HepG2 (cell line): ENCODE measurements around the gene C16orf89. TPM values are rescaled to one million over a fixed set of nuclear protein-coding genes. Genes with fewer than 3 reads are reported as not detected.

Experiments
- ADNP ChIP-seq: sonication (generic); formaldehyde crosslinking; IDR thresholded peaks from 2 replicates; pipeline ENCODE4 v1.4.0; 2020; ENCODE audit warnings: missing genetic modification reagents
- HES4 ChIP-seq: sonication (generic); formaldehyde crosslinking; IDR thresholded peaks from 2 replicates; pipeline ENCODE4 v1.9.0; 2021; ENCODE audit warnings: mild to moderate bottlenecking, missing genetic modification reagents, borderline replicate concordance
- HMG20B ChIP-seq: conservative IDR thresholded peaks from 2 replicates; pipeline ENCODE4 v1.6.1; 2016; ENCODE audit warnings: missing genetic modification reagents, missing compliant biosample characterization
- HNF1A ChIP-seq, 2 experiments: sonication (generic) in 1 of 2; formaldehyde crosslinking in 1 of 2; IDR thresholded peaks; 2 replicates each; pipeline versions ENCODE4 v1.4.0 to v1.6.1; 2016 to 2020; ENCODE audit warnings: borderline replicate concordance in 1 of 2, low read depth in 1 of 2, mild to moderate bottlenecking in 1 of 2, missing genetic modification reagents in 1 of 2
- HOXA7 ChIP-seq: sonication (generic); formaldehyde crosslinking; IDR thresholded peaks from 2 replicates; pipeline ENCODE4 v1.8.1; 2022; ENCODE audit warnings: mild to moderate bottlenecking, missing genetic modification reagents, moderate library complexity
- KLF13 ChIP-seq: sonication (generic); formaldehyde crosslinking; IDR thresholded peaks from 2 replicates; pipeline ENCODE4 v1.4.0; 2020; ENCODE audit warnings: mild to moderate bottlenecking, missing genetic modification reagents
- KLF6 ChIP-seq: IDR thresholded peaks from 2 replicates; pipeline ENCODE4 v1.8.0; 2016; ENCODE audit warnings: missing biosample characterization, missing genetic modification reagents
- MTA3 ChIP-seq: sonication (generic); formaldehyde crosslinking; IDR thresholded peaks from 2 replicates; pipeline ENCODE4 v1.4.0; 2020; ENCODE audit warnings: missing genetic modification reagents
- ZC3H13 ChIP-seq: sonication (generic); formaldehyde crosslinking; IDR thresholded peaks from 2 replicates; pipeline ENCODE4 v1.8.1; 2023; ENCODE audit warnings: mild to moderate bottlenecking, missing genetic modification reagents, moderate library complexity
- ZNF331 ChIP-seq: sonication (generic); formaldehyde crosslinking; IDR thresholded peaks from 2 replicates; pipeline ENCODE4 v1.4.0; 2020; ENCODE audit warnings: missing genetic modification reagents
- ZNF501 ChIP-seq: sonication (generic); formaldehyde crosslinking; IDR thresholded peaks from 2 replicates; pipeline ENCODE4 v1.5.1; 2020; ENCODE audit warnings: mild to moderate bottlenecking, moderate library complexity, missing genetic modification reagents
- ZNF563 ChIP-seq: sonication (generic); formaldehyde crosslinking; IDR thresholded peaks from 2 replicates; pipeline ENCODE4 v1.8.0; 2022; ENCODE audit warnings: mild to moderate bottlenecking, moderate library complexity, missing genetic modification reagents
- ZNF644 ChIP-seq: IDR thresholded peaks from 2 replicates; pipeline ENCODE4 v1.6.1; 2016; ENCODE audit warnings: low read depth
- polyA plus RNA-seq, 8 experiments: library from polyadenylated mRNA; depleted of rRNA in 3 of 8; stranded (reverse) in 7 of 8; unstranded in 1 of 8; fragments of >200 nt; fragmentation: Illumina TruSeq in 4 of 8; extraction: Trizol in 4 of 8; gene quantifications; 2 replicates each; pipeline versions ENCODE4 v1.2.1 to v1.2.3, GENCODE V29; 2011 to 2016; ENCODE audit warnings: low read depth in 4 of 8, missing spikeins in 1 of 8, mixed read lengths in 1 of 8; ENCODE audit not compliant: insufficient read depth in 1 of 8
- total RNA-seq, 5 experiments: library from RNA; depleted of rRNA; stranded (reverse); fragments of >200 nt; fragmentation: Illumina TruSeq; extraction: Trizol; gene quantifications; 2 replicates each; pipeline ENCODE4 v1.2.3, GENCODE V29; 2016; ENCODE audit warnings: low read depth in 1 of 5
- TF ChIP-seq, protein P1 (sequence below): sonication (generic); formaldehyde crosslinking; IDR thresholded peaks from 2 replicates; pipeline ENCODE4 v1.4.0; 2020; ENCODE audit warnings: mild to moderate bottlenecking, missing genetic modification reagents
- TF ChIP-seq, protein P2 (sequence below): sonication (generic); formaldehyde crosslinking; IDR thresholded peaks from 2 replicates; pipeline ENCODE4 v1.5.1; 2020; ENCODE audit warnings: missing genetic modification reagents, mild to moderate bottlenecking, borderline replicate concordance
- TF ChIP-seq, protein P3 (sequence below): sonication (generic); formaldehyde crosslinking; IDR thresholded peaks from 2 replicates; pipeline ENCODE4 v1.8.0; 2022; ENCODE audit warnings: missing genetic modification reagents, mild to moderate bottlenecking, borderline replicate concordance

C16orf89 gene
- total and polyA plus RNA-seq, 2 of the 13 experiments (the other 11 are each of a cell fraction or from before 2014, with no cell fraction given) = 1.9 to 3.4 TPM

DNA sequence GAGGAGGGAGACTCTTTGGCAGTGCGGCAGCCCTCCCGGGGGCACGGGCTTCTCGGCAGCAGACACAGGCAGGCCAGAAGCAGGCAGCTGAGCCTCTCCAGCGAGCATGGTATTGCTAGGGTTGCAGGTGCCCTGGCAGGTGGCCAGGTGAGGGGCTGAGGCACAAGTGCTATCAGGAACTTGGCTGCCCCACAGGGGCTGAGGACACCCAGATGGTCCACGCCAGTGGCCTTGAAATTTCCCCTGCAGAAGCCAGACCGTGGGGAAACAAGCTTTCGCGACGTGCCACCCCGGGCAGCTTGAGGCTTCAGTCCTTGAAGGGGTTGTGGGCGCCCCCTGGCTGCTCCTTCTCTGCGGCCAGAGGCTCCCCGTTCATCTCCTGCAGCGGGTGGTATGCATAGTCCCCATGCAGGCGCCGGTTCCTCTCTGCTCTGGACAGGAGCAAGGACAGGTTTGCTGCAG is 40.6 kb downstream of the C16orf89 start (continued):
- TF ChIP-seq HOXA7 (no peak), HES4 (CRISPR knock-in tag) (no peak), ADNP (CRISPR knock-in tag) (no peak), ZNF644 (CRISPR knock-in tag) (no peak), ZNF501 (CRISPR knock-in tag) (0 out of 2 replicates have a peak, but pooled peaks have one; percentile 29), HNF1A (IDR thresholded peaks at IDR 0.05; ENCODE audit: low read depth) (no peak), HNF1A (CRISPR knock-in tag; IDR thresholded peaks at IDR 0.05; ENCODE audit: borderline replicate concordance) (no peak), MTA3 (CRISPR knock-in tag) (no peak), ZNF331 (CRISPR knock-in tag) (no peak), HMG20B (CRISPR knock-in tag) (no peak), KLF6 (no peak), ZC3H13 (CRISPR knock-in tag) (no peak), ZNF563 (CRISPR knock-in tag) (no peak), KLF13 (CRISPR knock-in tag) (no peak)
- TF ChIP-seq, protein P1, sequence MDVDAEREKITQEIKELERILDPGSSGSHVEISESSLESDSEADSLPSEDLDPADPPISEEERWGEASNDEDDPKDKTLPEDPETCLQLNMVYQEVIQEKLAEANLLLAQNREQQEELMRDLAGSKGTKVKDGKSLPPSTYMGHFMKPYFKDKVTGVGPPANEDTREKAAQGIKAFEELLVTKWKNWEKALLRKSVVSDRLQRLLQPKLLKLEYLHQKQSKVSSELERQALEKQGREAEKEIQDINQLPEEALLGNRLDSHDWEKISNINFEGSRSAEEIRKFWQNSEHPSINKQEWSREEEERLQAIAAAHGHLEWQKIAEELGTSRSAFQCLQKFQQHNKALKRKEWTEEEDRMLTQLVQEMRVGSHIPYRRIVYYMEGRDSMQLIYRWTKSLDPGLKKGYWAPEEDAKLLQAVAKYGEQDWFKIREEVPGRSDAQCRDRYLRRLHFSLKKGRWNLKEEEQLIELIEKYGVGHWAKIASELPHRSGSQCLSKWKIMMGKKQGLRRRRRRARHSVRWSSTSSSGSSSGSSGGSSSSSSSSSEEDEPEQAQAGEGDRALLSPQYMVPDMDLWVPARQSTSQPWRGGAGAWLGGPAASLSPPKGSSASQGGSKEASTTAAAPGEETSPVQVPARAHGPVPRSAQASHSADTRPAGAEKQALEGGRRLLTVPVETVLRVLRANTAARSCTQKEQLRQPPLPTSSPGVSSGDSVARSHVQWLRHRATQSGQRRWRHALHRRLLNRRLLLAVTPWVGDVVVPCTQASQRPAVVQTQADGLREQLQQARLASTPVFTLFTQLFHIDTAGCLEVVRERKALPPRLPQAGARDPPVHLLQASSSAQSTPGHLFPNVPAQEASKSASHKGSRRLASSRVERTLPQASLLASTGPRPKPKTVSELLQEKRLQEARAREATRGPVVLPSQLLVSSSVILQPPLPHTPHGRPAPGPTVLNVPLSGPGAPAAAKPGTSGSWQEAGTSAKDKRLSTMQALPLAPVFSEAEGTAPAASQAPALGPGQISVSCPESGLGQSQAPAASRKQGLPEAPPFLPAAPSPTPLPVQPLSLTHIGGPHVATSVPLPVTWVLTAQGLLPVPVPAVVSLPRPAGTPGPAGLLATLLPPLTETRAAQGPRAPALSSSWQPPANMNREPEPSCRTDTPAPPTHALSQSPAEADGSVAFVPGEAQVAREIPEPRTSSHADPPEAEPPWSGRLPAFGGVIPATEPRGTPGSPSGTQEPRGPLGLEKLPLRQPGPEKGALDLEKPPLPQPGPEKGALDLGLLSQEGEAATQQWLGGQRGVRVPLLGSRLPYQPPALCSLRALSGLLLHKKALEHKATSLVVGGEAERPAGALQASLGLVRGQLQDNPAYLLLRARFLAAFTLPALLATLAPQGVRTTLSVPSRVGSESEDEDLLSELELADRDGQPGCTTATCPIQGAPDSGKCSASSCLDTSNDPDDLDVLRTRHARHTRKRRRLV (CRISPR knock-in tag) = no peak
- TF ChIP-seq, protein P2, sequence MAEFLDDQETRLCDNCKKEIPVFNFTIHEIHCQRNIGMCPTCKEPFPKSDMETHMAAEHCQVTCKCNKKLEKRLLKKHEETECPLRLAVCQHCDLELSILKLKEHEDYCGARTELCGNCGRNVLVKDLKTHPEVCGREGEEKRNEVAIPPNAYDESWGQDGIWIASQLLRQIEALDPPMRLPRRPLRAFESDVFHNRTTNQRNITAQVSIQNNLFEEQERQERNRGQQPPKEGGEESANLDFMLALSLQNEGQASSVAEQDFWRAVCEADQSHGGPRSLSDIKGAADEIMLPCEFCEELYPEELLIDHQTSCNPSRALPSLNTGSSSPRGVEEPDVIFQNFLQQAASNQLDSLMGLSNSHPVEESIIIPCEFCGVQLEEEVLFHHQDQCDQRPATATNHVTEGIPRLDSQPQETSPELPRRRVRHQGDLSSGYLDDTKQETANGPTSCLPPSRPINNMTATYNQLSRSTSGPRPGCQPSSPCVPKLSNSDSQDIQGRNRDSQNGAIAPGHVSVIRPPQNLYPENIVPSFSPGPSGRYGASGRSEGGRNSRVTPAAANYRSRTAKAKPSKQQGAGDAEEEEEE (CRISPR knock-in tag) = no peak
- TF ChIP-seq, protein P3, sequence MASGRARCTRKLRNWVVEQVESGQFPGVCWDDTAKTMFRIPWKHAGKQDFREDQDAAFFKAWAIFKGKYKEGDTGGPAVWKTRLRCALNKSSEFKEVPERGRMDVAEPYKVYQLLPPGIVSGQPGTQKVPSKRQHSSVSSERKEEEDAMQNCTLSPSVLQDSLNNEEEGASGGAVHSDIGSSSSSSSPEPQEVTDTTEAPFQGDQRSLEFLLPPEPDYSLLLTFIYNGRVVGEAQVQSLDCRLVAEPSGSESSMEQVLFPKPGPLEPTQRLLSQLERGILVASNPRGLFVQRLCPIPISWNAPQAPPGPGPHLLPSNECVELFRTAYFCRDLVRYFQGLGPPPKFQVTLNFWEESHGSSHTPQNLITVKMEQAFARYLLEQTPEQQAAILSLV (CRISPR knock-in tag) = peak; percentile 49; the same call in 1 of the 2 replicates
